GM12878 (cell line): ENCODE data around the gene PCSK5. TPM values are rescaled to one million over a fixed set of nuclear protein-coding genes. Genes with fewer than 3 reads are reported as not detected.

Experiments used
- ATF7 ChIP-seq: fragments of 450-650 bp; IDR thresholded peaks from 2 replicates; pipeline ENCODE4 v1.6.1; 2016; ENCODE audit warnings: low read depth, mild to moderate bottlenecking
- CBX5 ChIP-seq: sonication (generic); IDR thresholded peaks from 2 replicates; pipeline ENCODE4 v1.6.1; 2016; ENCODE audit warnings: low read depth, moderate library complexity, mild to moderate bottlenecking, inconsistent platforms
- LARP7 ChIP-seq: fragments of 450-650 bp; IDR thresholded peaks from 2 replicates; pipeline ENCODE4 v1.6.1; 2017; ENCODE audit warnings: mild to moderate bottlenecking
- NFYB ChIP-seq: IDR thresholded peaks from 2 replicates; pipeline ENCODE4 v1.6.1; 2011; ENCODE audit warnings: low read depth, mild to moderate bottlenecking, low read length, improper control_type of control experiment, moderate library complexity; ENCODE audit not compliant: insufficient read depth
- PML ChIP-seq: IDR thresholded peaks from 2 replicates; pipeline ENCODE4 v1.6.1; 2012; ENCODE audit warnings: low read length, inconsistent platforms
- POLR2AphosphoS5 ChIP-seq: IDR thresholded peaks from 2 replicates; pipeline ENCODE4 v1.6.1; 2011; ENCODE audit warnings: mild to moderate bottlenecking, low read length, inconsistent platforms
- POU2F2 ChIP-seq: IDR thresholded peaks from 3 replicates; pipeline ENCODE4 v1.6.1; 2011; ENCODE audit warnings: low read depth, mild to moderate bottlenecking, low read length, borderline replicate concordance
- RBBP5 ChIP-seq: fragments of 200-600 bp; sonication (generic); conservative IDR thresholded peaks from 2 replicates; pipeline ENCODE4 v1.6.1; 2016
- RELA ChIP-seq: fragments of 450-650 bp; IDR thresholded peaks from 2 replicates; pipeline ENCODE4 v1.8.0; 2014; ENCODE audit warnings: borderline replicate concordance; ENCODE audit not compliant: partially characterized antibody
- polyA plus RNA-seq, 11 experiments: library from polyadenylated mRNA; depleted of rRNA in 4 of 11; unstranded in 6 of 11; stranded (reverse) in 5 of 11; fragments of >200 nt; fragmentation: Nextera tagmentation in 4 of 11; fragmentation: Illumina TruSeq in 1 of 11; extraction: Ambion mirVana in 4 of 11; extraction: Trizol in 1 of 11; gene quantifications; 1 replicate in 1 of 11; 2 replicates in 10 of 11; pipeline versions ENCODE4 v1.2.1 to v1.2.3, GENCODE V29; 2011 to 2016; ENCODE audit warnings: inconsistent platforms in 2 of 11, missing spikeins in 2 of 11, low read depth in 1 of 11
- total RNA-seq, 4 experiments: library from RNA; depleted of rRNA in 3 of 4; stranded (reverse); fragments of >200 nt in 3 of 4; fragmentation: Illumina TruSeq in 1 of 4; extraction: Trizol in 1 of 4; gene quantifications; 2 replicates each; pipeline versions ENCODE4 v1.2.1 to v1.2.3, GENCODE V29; 2013 to 2021
- TF ChIP-seq, protein P1 (sequence below): IDR thresholded peaks from 2 replicates; pipeline ENCODE4 v1.6.1; 2012; ENCODE audit warnings: mild to moderate bottlenecking, low read depth, low read length
- TF ChIP-seq, protein P2 (sequence below): fragments of 450-650 bp; conservative IDR thresholded peaks from 2 replicates; pipeline ENCODE4 v1.6.1; 2017; ENCODE audit warnings: mild to moderate bottlenecking, moderate library complexity
- TF ChIP-seq, protein P3 (sequence below): fragments of 450-650 bp; formaldehyde crosslinking; IDR thresholded peaks from 2 replicates; pipeline ENCODE4 v1.4.0; 2022; ENCODE audit warnings: mild to moderate bottlenecking, moderate library complexity
- TF ChIP-seq, protein P4 (sequence below): IDR thresholded peaks from 2 replicates; pipeline ENCODE4 v1.6.1; 2012; ENCODE audit warnings: low read depth, low read length, improper control_type of control experiment
- TF ChIP-seq, protein P5 (sequence below): IDR thresholded peaks from 2 replicates; pipeline ENCODE4 v1.6.1; 2012; ENCODE audit warnings: low read depth, low read length, improper control_type of control experiment
- TF ChIP-seq, protein P6 (sequence below): IDR thresholded peaks from 2 replicates; pipeline ENCODE4 v1.6.1; 2011; ENCODE audit warnings: borderline replicate concordance, low read depth, mild to moderate bottlenecking, moderate library complexity, low read length; ENCODE audit not compliant: insufficient read depth, poor library complexity, severe bottlenecking
- TF ChIP-seq, protein P7 (sequence below): IDR thresholded peaks from 2 replicates; pipeline ENCODE4 v1.6.1; 2011; ENCODE audit warnings: low read depth, low read length, improper control_type of control experiment, borderline replicate concordance

The PCSK5 gene
- total and polyA plus RNA-seq, 10 of the 15 experiments (the other 5 are each of a cell fraction or from before 2014, with no cell fraction given): 0.01 to 0.13 (median 0.04) TPM; not detected in 3

DNA sequence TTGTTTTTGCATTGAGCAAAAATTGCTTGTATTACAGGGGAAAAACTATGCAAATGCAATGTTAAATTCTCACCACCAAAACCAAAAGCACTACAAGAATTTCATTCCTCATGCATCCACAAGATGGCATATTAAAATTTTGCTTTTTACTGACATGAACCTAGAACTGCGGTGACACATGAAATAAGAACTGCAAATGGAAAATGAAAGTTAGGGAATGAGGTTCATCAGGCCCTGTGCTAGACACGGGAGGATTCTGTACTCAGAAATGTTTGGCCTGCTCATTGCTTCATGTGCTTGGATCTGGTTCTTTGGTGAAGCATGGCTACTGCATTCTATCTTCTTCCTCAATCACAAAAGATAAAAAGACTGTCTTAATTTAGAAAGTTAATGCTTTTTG is 512.9 kb downstream of the PCSK5 start (continued):
- TF ChIP-seq, protein P1, sequence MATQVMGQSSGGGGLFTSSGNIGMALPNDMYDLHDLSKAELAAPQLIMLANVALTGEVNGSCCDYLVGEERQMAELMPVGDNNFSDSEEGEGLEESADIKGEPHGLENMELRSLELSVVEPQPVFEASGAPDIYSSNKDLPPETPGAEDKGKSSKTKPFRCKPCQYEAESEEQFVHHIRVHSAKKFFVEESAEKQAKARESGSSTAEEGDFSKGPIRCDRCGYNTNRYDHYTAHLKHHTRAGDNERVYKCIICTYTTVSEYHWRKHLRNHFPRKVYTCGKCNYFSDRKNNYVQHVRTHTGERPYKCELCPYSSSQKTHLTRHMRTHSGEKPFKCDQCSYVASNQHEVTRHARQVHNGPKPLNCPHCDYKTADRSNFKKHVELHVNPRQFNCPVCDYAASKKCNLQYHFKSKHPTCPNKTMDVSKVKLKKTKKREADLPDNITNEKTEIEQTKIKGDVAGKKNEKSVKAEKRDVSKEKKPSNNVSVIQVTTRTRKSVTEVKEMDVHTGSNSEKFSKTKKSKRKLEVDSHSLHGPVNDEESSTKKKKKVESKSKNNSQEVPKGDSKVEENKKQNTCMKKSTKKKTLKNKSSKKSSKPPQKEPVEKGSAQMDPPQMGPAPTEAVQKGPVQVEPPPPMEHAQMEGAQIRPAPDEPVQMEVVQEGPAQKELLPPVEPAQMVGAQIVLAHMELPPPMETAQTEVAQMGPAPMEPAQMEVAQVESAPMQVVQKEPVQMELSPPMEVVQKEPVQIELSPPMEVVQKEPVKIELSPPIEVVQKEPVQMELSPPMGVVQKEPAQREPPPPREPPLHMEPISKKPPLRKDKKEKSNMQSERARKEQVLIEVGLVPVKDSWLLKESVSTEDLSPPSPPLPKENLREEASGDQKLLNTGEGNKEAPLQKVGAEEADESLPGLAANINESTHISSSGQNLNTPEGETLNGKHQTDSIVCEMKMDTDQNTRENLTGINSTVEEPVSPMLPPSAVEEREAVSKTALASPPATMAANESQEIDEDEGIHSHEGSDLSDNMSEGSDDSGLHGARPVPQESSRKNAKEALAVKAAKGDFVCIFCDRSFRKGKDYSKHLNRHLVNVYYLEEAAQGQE: no peak
- TF ChIP-seq ATF7 (no peak), NFYB (no peak), LARP7 (no peak), CBX5 (0 out of 2 replicates have a peak, but pooled peaks have one; percentile 44), RBBP5 (no peak), RELA (no peak), POU2F2 (peak; percentile 84; the same call in 1 of the 3 replicates), POLR2AphosphoS5 (no peak), PML (peak; percentile 63; the same call in 1 of the 2 replicates)
- TF ChIP-seq, protein P2, sequence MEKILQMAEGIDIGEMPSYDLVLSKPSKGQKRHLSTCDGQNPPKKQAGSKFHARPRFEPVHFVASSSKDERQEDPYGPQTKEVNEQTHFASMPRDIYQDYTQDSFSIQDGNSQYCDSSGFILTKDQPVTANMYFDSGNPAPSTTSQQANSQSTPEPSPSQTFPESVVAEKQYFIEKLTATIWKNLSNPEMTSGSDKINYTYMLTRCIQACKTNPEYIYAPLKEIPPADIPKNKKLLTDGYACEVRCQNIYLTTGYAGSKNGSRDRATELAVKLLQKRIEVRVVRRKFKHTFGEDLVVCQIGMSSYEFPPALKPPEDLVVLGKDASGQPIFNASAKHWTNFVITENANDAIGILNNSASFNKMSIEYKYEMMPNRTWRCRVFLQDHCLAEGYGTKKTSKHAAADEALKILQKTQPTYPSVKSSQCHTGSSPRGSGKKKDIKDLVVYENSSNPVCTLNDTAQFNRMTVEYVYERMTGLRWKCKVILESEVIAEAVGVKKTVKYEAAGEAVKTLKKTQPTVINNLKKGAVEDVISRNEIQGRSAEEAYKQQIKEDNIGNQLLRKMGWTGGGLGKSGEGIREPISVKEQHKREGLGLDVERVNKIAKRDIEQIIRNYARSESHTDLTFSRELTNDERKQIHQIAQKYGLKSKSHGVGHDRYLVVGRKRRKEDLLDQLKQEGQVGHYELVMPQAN: no peak
- TF ChIP-seq, protein P3, sequence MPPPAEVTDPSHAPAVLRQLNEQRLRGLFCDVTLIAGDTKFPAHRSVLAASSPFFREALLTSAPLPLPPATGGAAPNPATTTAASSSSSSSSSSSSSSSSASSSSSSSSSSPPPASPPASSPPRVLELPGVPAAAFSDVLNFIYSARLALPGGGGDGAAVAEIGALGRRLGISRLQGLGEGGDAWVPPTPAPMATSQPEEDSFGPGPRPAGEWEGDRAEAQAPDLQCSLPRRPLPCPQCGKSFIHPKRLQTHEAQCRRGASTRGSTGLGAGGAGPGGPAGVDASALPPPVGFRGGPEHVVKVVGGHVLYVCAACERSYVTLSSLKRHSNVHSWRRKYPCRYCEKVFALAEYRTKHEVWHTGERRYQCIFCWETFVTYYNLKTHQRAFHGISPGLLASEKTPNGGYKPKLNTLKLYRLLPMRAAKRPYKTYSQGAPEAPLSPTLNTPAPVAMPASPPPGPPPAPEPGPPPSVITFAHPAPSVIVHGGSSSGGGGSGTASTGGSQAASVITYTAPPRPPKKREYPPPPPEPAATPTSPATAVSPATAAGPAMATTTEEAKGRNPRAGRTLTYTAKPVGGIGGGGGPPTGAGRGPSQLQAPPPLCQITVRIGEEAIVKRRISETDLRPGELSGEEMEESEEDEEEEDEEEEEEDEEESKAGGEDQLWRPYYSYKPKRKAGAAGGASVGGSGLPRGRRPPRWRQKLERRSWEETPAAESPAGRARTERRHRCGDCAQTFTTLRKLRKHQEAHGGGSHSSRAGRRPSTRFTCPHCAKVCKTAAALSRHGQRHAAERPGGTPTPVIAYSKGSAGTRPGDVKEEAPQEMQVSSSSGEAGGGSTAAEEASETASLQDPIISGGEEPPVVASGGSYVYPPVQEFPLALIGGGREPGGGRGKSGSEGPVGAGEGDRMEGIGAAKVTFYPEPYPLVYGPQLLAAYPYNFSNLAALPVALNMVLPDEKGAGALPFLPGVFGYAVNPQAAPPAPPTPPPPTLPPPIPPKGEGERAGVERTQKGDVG (CRISPR knock-in tag): no peak
- TF ChIP-seq, protein P4, sequence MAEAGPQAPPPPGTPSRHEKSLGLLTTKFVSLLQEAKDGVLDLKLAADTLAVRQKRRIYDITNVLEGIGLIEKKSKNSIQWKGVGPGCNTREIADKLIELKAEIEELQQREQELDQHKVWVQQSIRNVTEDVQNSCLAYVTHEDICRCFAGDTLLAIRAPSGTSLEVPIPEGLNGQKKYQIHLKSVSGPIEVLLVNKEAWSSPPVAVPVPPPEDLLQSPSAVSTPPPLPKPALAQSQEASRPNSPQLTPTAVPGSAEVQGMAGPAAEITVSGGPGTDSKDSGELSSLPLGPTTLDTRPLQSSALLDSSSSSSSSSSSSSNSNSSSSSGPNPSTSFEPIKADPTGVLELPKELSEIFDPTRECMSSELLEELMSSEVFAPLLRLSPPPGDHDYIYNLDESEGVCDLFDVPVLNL: no peak
- TF ChIP-seq, protein P5, sequence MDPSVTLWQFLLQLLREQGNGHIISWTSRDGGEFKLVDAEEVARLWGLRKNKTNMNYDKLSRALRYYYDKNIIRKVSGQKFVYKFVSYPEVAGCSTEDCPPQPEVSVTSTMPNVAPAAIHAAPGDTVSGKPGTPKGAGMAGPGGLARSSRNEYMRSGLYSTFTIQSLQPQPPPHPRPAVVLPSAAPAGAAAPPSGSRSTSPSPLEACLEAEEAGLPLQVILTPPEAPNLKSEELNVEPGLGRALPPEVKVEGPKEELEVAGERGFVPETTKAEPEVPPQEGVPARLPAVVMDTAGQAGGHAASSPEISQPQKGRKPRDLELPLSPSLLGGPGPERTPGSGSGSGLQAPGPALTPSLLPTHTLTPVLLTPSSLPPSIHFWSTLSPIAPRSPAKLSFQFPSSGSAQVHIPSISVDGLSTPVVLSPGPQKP: no peak
- TF ChIP-seq, protein P6, sequence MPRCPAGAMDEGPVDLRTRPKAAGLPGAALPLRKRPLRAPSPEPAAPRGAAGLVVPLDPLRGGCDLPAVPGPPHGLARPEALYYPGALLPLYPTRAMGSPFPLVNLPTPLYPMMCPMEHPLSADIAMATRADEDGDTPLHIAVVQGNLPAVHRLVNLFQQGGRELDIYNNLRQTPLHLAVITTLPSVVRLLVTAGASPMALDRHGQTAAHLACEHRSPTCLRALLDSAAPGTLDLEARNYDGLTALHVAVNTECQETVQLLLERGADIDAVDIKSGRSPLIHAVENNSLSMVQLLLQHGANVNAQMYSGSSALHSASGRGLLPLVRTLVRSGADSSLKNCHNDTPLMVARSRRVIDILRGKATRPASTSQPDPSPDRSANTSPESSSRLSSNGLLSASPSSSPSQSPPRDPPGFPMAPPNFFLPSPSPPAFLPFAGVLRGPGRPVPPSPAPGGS: no peak
- TF ChIP-seq, protein P7, sequence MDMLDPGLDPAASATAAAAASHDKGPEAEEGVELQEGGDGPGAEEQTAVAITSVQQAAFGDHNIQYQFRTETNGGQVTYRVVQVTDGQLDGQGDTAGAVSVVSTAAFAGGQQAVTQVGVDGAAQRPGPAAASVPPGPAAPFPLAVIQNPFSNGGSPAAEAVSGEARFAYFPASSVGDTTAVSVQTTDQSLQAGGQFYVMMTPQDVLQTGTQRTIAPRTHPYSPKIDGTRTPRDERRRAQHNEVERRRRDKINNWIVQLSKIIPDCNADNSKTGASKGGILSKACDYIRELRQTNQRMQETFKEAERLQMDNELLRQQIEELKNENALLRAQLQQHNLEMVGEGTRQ: no peak
